ENCODE measurements around the gene HIRA. TPM values are rescaled to one million over a fixed set of nuclear protein-coding genes. Genes with fewer than 3 reads are reported as not detected.

The HIRA gene
- total and polyA plus RNA-seq, 8 donors, result 6.4 to 47.2 (median 12.6) TPM

- WGBS, 5 donors, result 91 to 97% (median 95%) methylated on average over 5 to 6 of the region's 6 CpGs
- H3K4me1 ChIP-seq, result peaks cover 0 to 6% (median 0%) of the 10 kb centered on the region in 4 donors
- no peaks in the 10 kb centered on the region for H3K9me3 ChIP-seq
- TF ChIP-seq EP300 (IDR thresholded peaks at IDR 0.05), result no peak
- no peak for TF ChIP-seq CTCF (IDR thresholded peaks at IDR 0.05)
- TF ChIP-seq POLR2AphosphoS5 (IDR thresholded peaks at IDR 0.05), result no peak
- no peak for TF ChIP-seq POLR2A (IDR thresholded peaks at IDR 0.05)
- H3K36me3 ChIP-seq, result peaks cover 70 to 100% (median 97%) of the 10 kb centered on the region in 4 donors
- DNase-seq, result no peak
- H3K4me3 ChIP-seq, result no peak overlapping the region
- no peak overlapping the region for H3K27ac ChIP-seq
- intact Hi-C loops (cut with DNase I; ENCODE audit: low total_unique reads), result no loop called here
- no peaks in the 10 kb centered on the region for H3K27me3 ChIP-seq
Measured at GRCh38 chr22:19359554-19360299, 71.8 kb downstream of the HIRA start.

GRCh38 chr22:19358703-19359553 lies 72.6 kb downstream of the HIRA start:
- no peaks in the 10 kb centered on the region for H3K27me3 ChIP-seq
- peaks cover 0 to 6% (median 0%) of the 10 kb centered on the region in 4 donors for H3K4me1 ChIP-seq
- no peak overlapping the region for H3K4me3 ChIP-seq
- H3K9me3 ChIP-seq, result no peaks in the 10 kb centered on the region
- intact Hi-C loops (cut with DNase I; ENCODE audit: low total_unique reads), result no loop called here
- no peak for TF ChIP-seq POLR2AphosphoS5 (IDR thresholded peaks at IDR 0.05)
- TF ChIP-seq EP300 (IDR thresholded peaks at IDR 0.05), result no peak
- TF ChIP-seq POLR2A (IDR thresholded peaks at IDR 0.05), result no peak
- no peak for TF ChIP-seq CTCF (IDR thresholded peaks at IDR 0.05)
- WGBS, 5 donors, result 94 to 98% (median 96%) methylated on average over 11 to 13 of the region's 13 CpGs
- no peak overlapping the region for H3K27ac ChIP-seq
- H3K36me3 ChIP-seq, result peaks cover 76 to 100% (median 97%) of the 10 kb centered on the region in 4 donors
- DNase-seq, result no peak

- intact Hi-C loops (cut with DNase I; ENCODE audit: low total_unique reads), result no loop called here
- H3K4me1 ChIP-seq, result peaks cover 0 to 6% (median 0%) of the 10 kb centered on the region in 4 donors
- no peak overlapping the region for H3K4me3 ChIP-seq
- no peak for DNase-seq
- H3K36me3 ChIP-seq, result peaks cover 81 to 100% (median 97%) of the 10 kb centered on the region in 4 donors
- peak overlapping the region in 1 of 5 donors; percentile 21 for H3K27ac ChIP-seq
- H3K27me3 ChIP-seq, result no peaks in the 10 kb centered on the region
- no peaks in the 10 kb centered on the region for H3K9me3 ChIP-seq
- TF ChIP-seq CTCF (IDR thresholded peaks at IDR 0.05) (no peak), EP300 (IDR thresholded peaks at IDR 0.05) (no peak), POLR2A (IDR thresholded peaks at IDR 0.05) (no peak), POLR2AphosphoS5 (IDR thresholded peaks at IDR 0.05) (no peak)
- WGBS, 5 donors, result 78 to 87% (median 79%) methylated on average over 2 of the region's 2 CpGs
Measured at GRCh38 chr22:19358195-19358594, 73.3 kb downstream of the HIRA start.

GRCh38 chr22:19357270-19358105 lies 74.0 kb downstream of the HIRA start:
- no peak for DNase-seq
- Histone ChIP-seq H3K4me1 (peaks cover 0 to 6% (median 0%) of the 10 kb centered on the region in 4 donors), H3K27ac (peak overlapping the region in 2 of 5 donors; percentile 21 to 42), H3K9me3 (no peaks in the 10 kb centered on the region), H3K36me3 (peaks cover 87 to 100% (median 99%) of the 10 kb centered on the region in 4 donors), H3K4me3 (no peak overlapping the region), H3K27me3 (no peaks in the 10 kb centered on the region)
- intact Hi-C loops (cut with DNase I; ENCODE audit: low total_unique reads), result no loop called here
- 75 to 86% (median 81%) methylated on average over 14 of the region's 14 CpGs for WGBS, 5 donors
- TF ChIP-seq POLR2AphosphoS5 (IDR thresholded peaks at IDR 0.05) (peak in 1 of 3 donors; percentile 32), CTCF (IDR thresholded peaks at IDR 0.05) (no peak)

All from stomach (tissue), 9 donors.